Esophagus muscularis mucosa (tissue), 3 donors: Measurements from ENCODE around the gene EFCAB8.

ENCODE experiments used
- CTCF ChIP-seq, 3 experiments: fragments of 200-600 bp in 2 of 3; fragments of 450-650 bp in 1 of 3; sonication (generic) in 2 of 3; IDR thresholded peaks; one replicate each; pipeline ENCODE4 v1.5.1; 2017 to 2019; ENCODE audit warnings: antibody characterized with exemption in 3 of 3, mild to moderate bottlenecking in 2 of 3, moderate library complexity in 1 of 3
- POLR2AphosphoS5 ChIP-seq, 2 donors: sonication (generic); formaldehyde crosslinking; IDR thresholded peaks; one replicate each; pipeline ENCODE4 v1.6.1; 2017; ENCODE audit warnings: antibody characterized with exemption in 2 of 2

GRCh38 chr20:33004141-33004751 lies 145.5 kb downstream of the EFCAB8 start, which contains the start of gene SUN5:
- no peak for TF ChIP-seq CTCF (IDR thresholded peaks at IDR 0.05)
- no peak for TF ChIP-seq POLR2AphosphoS5 (IDR thresholded peaks at IDR 0.05)
